HepG2 (cell line): Measurements from ENCODE around the gene APOC1. TPM values are rescaled to one million over a fixed set of nuclear protein-coding genes. Genes with fewer than 3 reads are reported as not detected.

Experiments used
- CHD4 ChIP-seq: fragments of 200-600 bp; sonication (generic); IDR thresholded peaks from 2 replicates; pipeline ENCODE4 v1.7.0; 2017; ENCODE audit warnings: mild to moderate bottlenecking, low read length, borderline replicate concordance
- GATAD2A ChIP-seq: IDR thresholded peaks from 2 replicates; pipeline ENCODE4 v1.6.1; 2016
- POLR2AphosphoS5 ChIP-seq: IDR thresholded peaks from 2 replicates; pipeline ENCODE4 v1.6.1; 2012; ENCODE audit warnings: low read depth, low read length
- POLR2G ChIP-seq: fragments of 200-400 bp; formaldehyde crosslinking; IDR thresholded peaks from 2 replicates; pipeline ENCODE4 v1.6.1; 2018; ENCODE audit warnings: mild to moderate bottlenecking, low read depth, low read length, moderate library complexity
- PPARG ChIP-seq: conservative IDR thresholded peaks from 2 replicates; pipeline ENCODE4 v1.6.1; 2016; ENCODE audit warnings: missing biosample characterization, missing genetic modification reagents
- RAD21 ChIP-seq: fragments of 450-650 bp; formaldehyde crosslinking; IDR thresholded peaks from 2 replicates; pipeline ENCODE4 v1.5.0; 2020; ENCODE audit warnings: mild to moderate bottlenecking
- RBFOX2 ChIP-seq: fragments of 200-400 bp; formaldehyde crosslinking; IDR thresholded peaks from 2 replicates; pipeline ENCODE4 v1.6.1; 2017; ENCODE audit warnings: low read depth, mild to moderate bottlenecking, low read length
- RBM22 ChIP-seq: fragments of 200-400 bp; formaldehyde crosslinking; optimal IDR thresholded peaks from 2 replicates; pipeline ENCODE3; 2017; ENCODE audit warnings: mild to moderate bottlenecking, low read length, moderate library complexity
- RFX5 ChIP-seq: IDR thresholded peaks from 2 replicates; pipeline ENCODE4 v1.6.1; 2011; ENCODE audit warnings: low read depth, low read length, improper control_type of control experiment
- RXRB ChIP-seq: IDR thresholded peaks from 2 replicates; pipeline ENCODE4 v1.6.1; 2016; ENCODE audit warnings: borderline replicate concordance, missing genetic modification reagents, missing compliant biosample characterization
- SAP130 ChIP-seq: IDR thresholded peaks from 2 replicates; pipeline ENCODE4 v1.6.1; 2016; ENCODE audit warnings: low read depth
- SP4 ChIP-seq: sonication (generic); formaldehyde crosslinking; IDR thresholded peaks from 2 replicates; pipeline ENCODE4 v1.8.1; 2023; ENCODE audit warnings: mild to moderate bottlenecking, missing genetic modification reagents
- STAG1 ChIP-seq: sonication (generic); formaldehyde crosslinking; IDR thresholded peaks from 2 replicates; pipeline ENCODE4 v1.4.0; 2020; ENCODE audit warnings: missing genetic modification reagents
- ZNF329 ChIP-seq: sonication (generic); formaldehyde crosslinking; IDR thresholded peaks from 2 replicates; pipeline ENCODE4 v1.9.0; 2021; ENCODE audit warnings: low read depth, mild to moderate bottlenecking, missing genetic modification reagents
- ZNF598 ChIP-seq: sonication (generic); formaldehyde crosslinking; IDR thresholded peaks from 2 replicates; pipeline ENCODE4 v1.5.1; 2020; ENCODE audit warnings: mild to moderate bottlenecking, missing genetic modification reagents, borderline replicate concordance
- ZNF792 ChIP-seq: IDR thresholded peaks from 2 replicates; pipeline ENCODE4 v1.6.1; 2016
- polyA plus RNA-seq, 8 experiments: library from polyadenylated mRNA; depleted of rRNA in 3 of 8; stranded (reverse) in 7 of 8; unstranded in 1 of 8; fragments of >200 nt; fragmentation: Illumina TruSeq in 4 of 8; extraction: Trizol in 4 of 8; gene quantifications; 2 replicates each; pipeline versions ENCODE4 v1.2.1 to v1.2.3, GENCODE V29; 2011 to 2016; ENCODE audit warnings: low read depth in 4 of 8, missing spikeins in 1 of 8, mixed read lengths in 1 of 8; ENCODE audit not compliant: insufficient read depth in 1 of 8
- total RNA-seq, 5 experiments: library from RNA; depleted of rRNA; stranded (reverse); fragments of >200 nt; fragmentation: Illumina TruSeq; extraction: Trizol; gene quantifications; 2 replicates each; pipeline ENCODE4 v1.2.3, GENCODE V29; 2016; ENCODE audit warnings: low read depth in 1 of 5
- TF ChIP-seq, protein P1 (sequence below): sonication (generic); formaldehyde crosslinking; IDR thresholded peaks from 2 replicates; pipeline ENCODE4 v1.8.1; 2023; ENCODE audit warnings: mild to moderate bottlenecking, missing genetic modification reagents, borderline replicate concordance
- TF ChIP-seq, protein P2 (sequence below): sonication (generic); formaldehyde crosslinking; IDR thresholded peaks from 2 replicates; pipeline ENCODE4 v1.4.0; 2020; ENCODE audit warnings: missing genetic modification reagents
- TF ChIP-seq, protein P3 (sequence below): sonication (generic); formaldehyde crosslinking; IDR thresholded peaks from 2 replicates; pipeline ENCODE4 v1.5.1; 2020; ENCODE audit warnings: mild to moderate bottlenecking, moderate library complexity, missing genetic modification reagents
- TF ChIP-seq, protein P4 (sequence below): sonication (generic); formaldehyde crosslinking; IDR thresholded peaks from 2 replicates; pipeline ENCODE4 v1.5.0; 2020; ENCODE audit warnings: mild to moderate bottlenecking, missing genetic modification reagents, moderate library complexity
- TF ChIP-seq, protein P5 (sequence below): sonication (generic); formaldehyde crosslinking; IDR thresholded peaks from 2 replicates; pipeline ENCODE4 v1.8.1; 2023; ENCODE audit warnings: mild to moderate bottlenecking, missing genetic modification reagents

The APOC1 gene
- total and polyA plus RNA-seq, 2 of the 13 experiments (the other 11 are each of a cell fraction or from before 2014, with no cell fraction given): 600 to 1,235 TPM

- peak; percentile 71 for TF ChIP-seq RBM22
- TF ChIP-seq, protein P1, sequence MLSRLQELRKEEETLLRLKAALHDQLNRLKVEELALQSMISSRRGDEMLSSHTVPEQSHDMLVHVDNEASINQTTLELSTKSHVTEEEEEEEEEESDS (CRISPR knock-in tag): no peak
- TF ChIP-seq RXRB (CRISPR knock-in tag): no peak
- TF ChIP-seq POLR2AphosphoS5: peak; percentile 61
- TF ChIP-seq RAD21 (CRISPR knock-in tag): peak; percentile 79
- TF ChIP-seq, protein P2, sequence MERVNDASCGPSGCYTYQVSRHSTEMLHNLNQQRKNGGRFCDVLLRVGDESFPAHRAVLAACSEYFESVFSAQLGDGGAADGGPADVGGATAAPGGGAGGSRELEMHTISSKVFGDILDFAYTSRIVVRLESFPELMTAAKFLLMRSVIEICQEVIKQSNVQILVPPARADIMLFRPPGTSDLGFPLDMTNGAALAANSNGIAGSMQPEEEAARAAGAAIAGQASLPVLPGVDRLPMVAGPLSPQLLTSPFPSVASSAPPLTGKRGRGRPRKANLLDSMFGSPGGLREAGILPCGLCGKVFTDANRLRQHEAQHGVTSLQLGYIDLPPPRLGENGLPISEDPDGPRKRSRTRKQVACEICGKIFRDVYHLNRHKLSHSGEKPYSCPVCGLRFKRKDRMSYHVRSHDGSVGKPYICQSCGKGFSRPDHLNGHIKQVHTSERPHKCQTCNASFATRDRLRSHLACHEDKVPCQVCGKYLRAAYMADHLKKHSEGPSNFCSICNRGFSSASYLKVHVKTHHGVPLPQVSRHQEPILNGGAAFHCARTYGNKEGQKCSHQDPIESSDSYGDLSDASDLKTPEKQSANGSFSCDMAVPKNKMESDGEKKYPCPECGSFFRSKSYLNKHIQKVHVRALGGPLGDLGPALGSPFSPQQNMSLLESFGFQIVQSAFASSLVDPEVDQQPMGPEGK: peak; percentile 39
- TF ChIP-seq, protein P3, sequence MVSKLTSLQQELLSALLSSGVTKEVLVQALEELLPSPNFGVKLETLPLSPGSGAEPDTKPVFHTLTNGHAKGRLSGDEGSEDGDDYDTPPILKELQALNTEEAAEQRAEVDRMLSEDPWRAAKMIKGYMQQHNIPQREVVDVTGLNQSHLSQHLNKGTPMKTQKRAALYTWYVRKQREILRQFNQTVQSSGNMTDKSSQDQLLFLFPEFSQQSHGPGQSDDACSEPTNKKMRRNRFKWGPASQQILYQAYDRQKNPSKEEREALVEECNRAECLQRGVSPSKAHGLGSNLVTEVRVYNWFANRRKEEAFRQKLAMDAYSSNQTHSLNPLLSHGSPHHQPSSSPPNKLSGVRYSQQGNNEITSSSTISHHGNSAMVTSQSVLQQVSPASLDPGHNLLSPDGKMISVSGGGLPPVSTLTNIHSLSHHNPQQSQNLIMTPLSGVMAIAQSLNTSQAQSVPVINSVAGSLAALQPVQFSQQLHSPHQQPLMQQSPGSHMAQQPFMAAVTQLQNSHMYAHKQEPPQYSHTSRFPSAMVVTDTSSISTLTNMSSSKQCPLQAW (CRISPR knock-in tag): 0 out of 2 replicates have a peak, but pooled peaks have one; percentile 42
- 0 out of 2 replicates have a peak, but pooled peaks have one; percentile 49 for TF ChIP-seq SP4 (CRISPR knock-in tag)
- peak; percentile 78 for TF ChIP-seq STAG1 (CRISPR knock-in tag)
- TF ChIP-seq ZNF792 (CRISPR knock-in tag): 0 out of 2 replicates have a peak, but pooled peaks have one; percentile 6
- TF ChIP-seq ZNF329 (CRISPR knock-in tag): 0 out of 2 replicates have a peak, but pooled peaks have one; percentile 22
- 0 out of 2 replicates have a peak, but pooled peaks have one; percentile 23 for TF ChIP-seq PPARG
- 0 out of 2 replicates have a peak, but pooled peaks have one; percentile 42 for TF ChIP-seq ZNF598
- peak; percentile 75 for TF ChIP-seq POLR2G
- TF ChIP-seq RBFOX2: peak; percentile 66
- TF ChIP-seq, protein P4, sequence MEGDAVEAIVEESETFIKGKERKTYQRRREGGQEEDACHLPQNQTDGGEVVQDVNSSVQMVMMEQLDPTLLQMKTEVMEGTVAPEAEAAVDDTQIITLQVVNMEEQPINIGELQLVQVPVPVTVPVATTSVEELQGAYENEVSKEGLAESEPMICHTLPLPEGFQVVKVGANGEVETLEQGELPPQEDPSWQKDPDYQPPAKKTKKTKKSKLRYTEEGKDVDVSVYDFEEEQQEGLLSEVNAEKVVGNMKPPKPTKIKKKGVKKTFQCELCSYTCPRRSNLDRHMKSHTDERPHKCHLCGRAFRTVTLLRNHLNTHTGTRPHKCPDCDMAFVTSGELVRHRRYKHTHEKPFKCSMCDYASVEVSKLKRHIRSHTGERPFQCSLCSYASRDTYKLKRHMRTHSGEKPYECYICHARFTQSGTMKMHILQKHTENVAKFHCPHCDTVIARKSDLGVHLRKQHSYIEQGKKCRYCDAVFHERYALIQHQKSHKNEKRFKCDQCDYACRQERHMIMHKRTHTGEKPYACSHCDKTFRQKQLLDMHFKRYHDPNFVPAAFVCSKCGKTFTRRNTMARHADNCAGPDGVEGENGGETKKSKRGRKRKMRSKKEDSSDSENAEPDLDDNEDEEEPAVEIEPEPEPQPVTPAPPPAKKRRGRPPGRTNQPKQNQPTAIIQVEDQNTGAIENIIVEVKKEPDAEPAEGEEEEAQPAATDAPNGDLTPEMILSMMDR (CRISPR knock-in tag): peak; percentile 79
- TF ChIP-seq CHD4: no peak; the same call in 1 of the 2 replicates
- TF ChIP-seq RFX5: peak; percentile 13; the same call in 1 of the 2 replicates
- peak; percentile 27; the same call in 1 of the 2 replicates for TF ChIP-seq SAP130 (CRISPR knock-in tag)
- TF ChIP-seq, protein P5, sequence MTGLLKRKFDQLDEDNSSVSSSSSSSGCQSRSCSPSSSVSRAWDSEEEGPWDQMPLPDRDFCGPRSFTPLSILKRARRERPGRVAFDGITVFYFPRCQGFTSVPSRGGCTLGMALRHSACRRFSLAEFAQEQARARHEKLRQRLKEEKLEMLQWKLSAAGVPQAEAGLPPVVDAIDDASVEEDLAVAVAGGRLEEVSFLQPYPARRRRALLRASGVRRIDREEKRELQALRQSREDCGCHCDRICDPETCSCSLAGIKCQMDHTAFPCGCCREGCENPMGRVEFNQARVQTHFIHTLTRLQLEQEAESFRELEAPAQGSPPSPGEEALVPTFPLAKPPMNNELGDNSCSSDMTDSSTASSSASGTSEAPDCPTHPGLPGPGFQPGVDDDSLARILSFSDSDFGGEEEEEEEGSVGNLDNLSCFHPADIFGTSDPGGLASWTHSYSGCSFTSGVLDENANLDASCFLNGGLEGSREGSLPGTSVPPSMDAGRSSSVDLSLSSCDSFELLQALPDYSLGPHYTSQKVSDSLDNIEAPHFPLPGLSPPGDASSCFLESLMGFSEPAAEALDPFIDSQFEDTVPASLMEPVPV: 0 out of 2 replicates have a peak, but pooled peaks have one; percentile 47
- TF ChIP-seq GATAD2A: peak; percentile 48; the same call in 1 of the 2 replicates
Observed at GRCh38 chr19:44951179-44952159, 37.1 kb downstream of the APOC1 start (continued).
